Vagina (tissue), 2 donors: Measurements from ENCODE around the gene PWWP3B. TPM values are rescaled to one million over a fixed set of nuclear protein-coding genes. Genes with fewer than 3 reads are reported as not detected.

Experiments used
- DNase-seq, 2 donors: peaks; one replicate each; pipeline ENCODE4 v3.0.0-alpha.2; 2017; ENCODE audit errors: extremely low spot score in 2 of 2
- H3K27ac ChIP-seq: fragments of 200-600 bp; sonication (generic); one replicate; pipeline ENCODE4 v1.5.1; 2019
- H3K27me3 ChIP-seq: fragments of 200-600 bp; sonication (generic); one replicate; pipeline ENCODE4 v1.5.1; 2019
- H3K36me3 ChIP-seq, 2 donors: fragments of 200-600 bp; sonication (generic); one replicate each; pipeline ENCODE4 v1.5.1; 2017 to 2019
- H3K4me1 ChIP-seq: fragments of 200-600 bp; sonication (generic); one replicate; pipeline ENCODE4 v1.5.1; 2019
- H3K4me3 ChIP-seq, 2 donors: fragments of 200-600 bp; sonication (generic); 1 replicate in 1 of 2; 2 replicates in 1 of 2; pipeline ENCODE4 v1.5.1; 2016 to 2019
- H3K9me3 ChIP-seq: fragments of 200-600 bp; sonication (generic); one replicate; pipeline ENCODE4 v1.5.1; 2019
- POLR2A ChIP-seq, 2 donors: fragments of 450-650 bp; IDR thresholded peaks; one replicate each; pipeline ENCODE4 v1.6.1; 2017; ENCODE audit warnings: antibody characterized with exemption in 2 of 2, mild to moderate bottlenecking in 2 of 2, moderate library complexity in 2 of 2
- POLR2AphosphoS5 ChIP-seq, 2 donors: sonication (generic); formaldehyde crosslinking; IDR thresholded peaks; one replicate each; pipeline ENCODE4 v1.9.0; 2017; ENCODE audit warnings: antibody characterized with exemption in 2 of 2, mild to moderate bottlenecking in 2 of 2, low read depth in 1 of 2; ENCODE audit not compliant: insufficient read depth in 1 of 2
- intact Hi-C: fragments of 100-400 bp; cut with DNase I; formaldehyde crosslinking; loops from one replicate; pipeline ENCODE4 v1.15.1; 2023
- total RNA-seq: library from RNA; depleted of rRNA; stranded (reverse); fragments of >200 nt; gene quantifications from one replicate; pipeline ENCODE4 v1.2.3, GENCODE V29; 2016
- TF ChIP-seq, protein P1 (sequence below), 3 experiments: fragments of 450-650 bp in 2 of 3; fragments of 200-600 bp in 1 of 3; sonication (generic) in 1 of 3; IDR thresholded peaks; one replicate each; pipeline ENCODE4 v1.5.1; 2017 to 2019; ENCODE audit warnings: antibody characterized with exemption in 3 of 3, mild to moderate bottlenecking in 2 of 3, moderate library complexity in 2 of 3

Gene PWWP3B
- total RNA-seq = 2.5 TPM

DNA sequence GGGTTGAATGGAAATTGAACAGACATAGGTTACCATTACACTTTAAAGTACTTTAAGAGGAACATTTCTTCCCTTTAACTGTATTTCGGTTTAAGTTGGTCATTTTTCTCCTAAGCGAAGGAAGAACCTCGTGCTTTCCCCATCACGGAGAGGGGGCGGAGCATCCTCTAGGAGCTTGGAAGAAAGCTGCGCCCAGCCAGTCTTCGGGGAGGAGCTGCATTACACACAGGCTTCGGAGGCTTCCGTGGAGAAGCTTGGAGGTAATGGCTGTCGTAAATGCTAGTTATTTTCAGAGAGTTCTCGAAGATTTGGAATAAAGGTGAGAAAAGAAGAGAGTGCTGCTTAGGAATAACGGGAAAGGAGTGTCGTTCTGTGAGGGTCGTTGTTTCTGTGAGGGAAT, at the start of gene PWWP3B:
Gene PWWP3B, plus strand, starts transcription at position 199 of the 400 bp plus-strand sequence. CDS start 37,128 bp downstream, outside the sequence.
- Histone ChIP-seq H3K36me3 (no peaks in the 10 kb centered on the region), H3K27me3 (no peaks in the 10 kb centered on the region), H3K27ac (no peak within 1 kb of the TSS), H3K4me1 (no peaks in the 10 kb centered on the region), H3K4me3 (peak within 1 kb of the TSS; percentile 0 to 5), H3K9me3 (no peaks in the 10 kb centered on the region)
- intact Hi-C loops = no loop called here
- TF ChIP-seq POLR2A (IDR thresholded peaks at IDR 0.05) (no peak), POLR2AphosphoS5 (IDR thresholded peaks at IDR 0.05; ENCODE audit: insufficient read depth in 1 of 2, low read depth in 1 of 2) (no peak)
- TF ChIP-seq, protein P1, sequence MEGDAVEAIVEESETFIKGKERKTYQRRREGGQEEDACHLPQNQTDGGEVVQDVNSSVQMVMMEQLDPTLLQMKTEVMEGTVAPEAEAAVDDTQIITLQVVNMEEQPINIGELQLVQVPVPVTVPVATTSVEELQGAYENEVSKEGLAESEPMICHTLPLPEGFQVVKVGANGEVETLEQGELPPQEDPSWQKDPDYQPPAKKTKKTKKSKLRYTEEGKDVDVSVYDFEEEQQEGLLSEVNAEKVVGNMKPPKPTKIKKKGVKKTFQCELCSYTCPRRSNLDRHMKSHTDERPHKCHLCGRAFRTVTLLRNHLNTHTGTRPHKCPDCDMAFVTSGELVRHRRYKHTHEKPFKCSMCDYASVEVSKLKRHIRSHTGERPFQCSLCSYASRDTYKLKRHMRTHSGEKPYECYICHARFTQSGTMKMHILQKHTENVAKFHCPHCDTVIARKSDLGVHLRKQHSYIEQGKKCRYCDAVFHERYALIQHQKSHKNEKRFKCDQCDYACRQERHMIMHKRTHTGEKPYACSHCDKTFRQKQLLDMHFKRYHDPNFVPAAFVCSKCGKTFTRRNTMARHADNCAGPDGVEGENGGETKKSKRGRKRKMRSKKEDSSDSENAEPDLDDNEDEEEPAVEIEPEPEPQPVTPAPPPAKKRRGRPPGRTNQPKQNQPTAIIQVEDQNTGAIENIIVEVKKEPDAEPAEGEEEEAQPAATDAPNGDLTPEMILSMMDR (IDR thresholded peaks at IDR 0.05) = no peak
- DNase-seq = no peak

DNA sequence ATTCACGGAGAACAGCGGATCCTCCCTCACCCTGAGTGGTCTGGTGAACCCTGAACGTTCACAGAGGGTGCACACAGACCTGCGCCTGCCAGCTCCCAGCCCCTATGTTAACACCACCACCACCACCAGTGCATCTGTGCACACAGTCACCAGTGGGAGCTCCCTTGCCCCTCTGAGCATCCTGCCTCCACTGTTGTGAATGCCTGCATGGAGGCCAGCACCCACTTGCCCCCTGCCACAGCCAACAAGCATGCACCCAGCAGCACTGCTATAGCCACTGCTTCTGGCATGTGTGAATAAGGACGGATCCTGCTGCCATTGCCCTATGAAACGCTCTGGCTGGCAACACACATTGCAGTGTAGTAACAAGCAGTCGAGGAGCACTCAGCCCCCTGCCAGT, 29.1 kb upstream of the PWWP3B start:
- no peaks in the 10 kb centered on the region for H3K27me3 ChIP-seq
- intact Hi-C loops = no loop called here
- H3K36me3 ChIP-seq = no peaks in the 10 kb centered on the region
- H3K27ac ChIP-seq = no peak overlapping the region
- no peaks in the 10 kb centered on the region for H3K4me1 ChIP-seq
- no peak for TF ChIP-seq POLR2AphosphoS5 (IDR thresholded peaks at IDR 0.05; ENCODE audit: insufficient read depth in 1 of 2, low read depth in 1 of 2)
- TF ChIP-seq, protein P1 (IDR thresholded peaks at IDR 0.05) = no peak
- no peak for TF ChIP-seq POLR2A (IDR thresholded peaks at IDR 0.05)
- no peaks in the 10 kb centered on the region for H3K9me3 ChIP-seq
- no peak for DNase-seq
- H3K4me3 ChIP-seq = no peak overlapping the region

DNA sequence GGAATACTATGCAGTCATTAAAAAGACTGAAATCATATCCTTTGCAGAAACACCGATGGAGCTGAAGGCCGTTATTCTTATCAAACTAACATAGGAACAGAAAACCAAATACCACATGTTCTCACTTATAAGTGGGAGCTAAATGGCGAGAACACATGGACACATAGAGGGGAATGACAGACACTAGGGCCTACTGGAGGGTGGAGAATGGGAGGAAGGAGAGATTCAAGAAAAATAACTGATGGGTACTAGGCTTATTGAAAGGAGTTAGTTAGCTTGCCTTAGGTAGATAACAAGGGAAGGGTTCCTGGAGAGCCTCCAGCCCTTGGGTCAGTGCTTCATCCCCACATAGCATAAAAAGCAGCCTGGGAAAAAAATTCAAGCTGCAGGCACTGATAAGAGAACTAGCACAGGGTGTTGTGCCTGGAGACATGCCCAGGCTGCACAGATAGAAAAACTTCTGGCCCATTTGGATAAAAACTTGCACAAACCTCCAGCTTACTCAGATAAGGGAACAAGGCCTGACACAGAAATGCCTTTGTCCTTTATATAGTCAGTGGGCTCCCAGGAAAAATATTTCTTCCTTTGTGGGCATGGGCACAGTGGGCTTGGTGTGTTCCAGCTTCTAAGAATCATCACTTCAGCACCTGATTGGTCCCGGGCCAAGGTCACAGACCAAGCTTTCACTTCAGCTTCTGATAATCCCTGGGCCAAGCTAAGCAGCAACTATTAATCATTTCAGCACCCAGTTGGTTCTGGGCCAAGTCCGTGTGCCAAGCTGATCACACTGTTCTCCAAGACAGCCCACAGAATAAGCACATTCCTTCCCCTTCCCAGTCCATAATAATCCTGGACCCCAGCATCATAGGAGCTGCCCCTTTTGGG, 23.1 kb upstream of the PWWP3B start:
- DNase-seq = no peak
- no peaks in the 10 kb centered on the region for H3K9me3 ChIP-seq
- H3K4me3 ChIP-seq = no peak overlapping the region
- no peak overlapping the region for H3K27ac ChIP-seq
- H3K27me3 ChIP-seq = no peaks in the 10 kb centered on the region
- no peaks in the 10 kb centered on the region for H3K4me1 ChIP-seq
- intact Hi-C loops = no loop called here
- TF ChIP-seq, protein P1 (IDR thresholded peaks at IDR 0.05) = no peak
- TF ChIP-seq POLR2AphosphoS5 (IDR thresholded peaks at IDR 0.05; ENCODE audit: insufficient read depth in 1 of 2, low read depth in 1 of 2) = no peak
- TF ChIP-seq POLR2A (IDR thresholded peaks at IDR 0.05) = no peak
- H3K36me3 ChIP-seq = no peaks in the 10 kb centered on the region

DNA sequence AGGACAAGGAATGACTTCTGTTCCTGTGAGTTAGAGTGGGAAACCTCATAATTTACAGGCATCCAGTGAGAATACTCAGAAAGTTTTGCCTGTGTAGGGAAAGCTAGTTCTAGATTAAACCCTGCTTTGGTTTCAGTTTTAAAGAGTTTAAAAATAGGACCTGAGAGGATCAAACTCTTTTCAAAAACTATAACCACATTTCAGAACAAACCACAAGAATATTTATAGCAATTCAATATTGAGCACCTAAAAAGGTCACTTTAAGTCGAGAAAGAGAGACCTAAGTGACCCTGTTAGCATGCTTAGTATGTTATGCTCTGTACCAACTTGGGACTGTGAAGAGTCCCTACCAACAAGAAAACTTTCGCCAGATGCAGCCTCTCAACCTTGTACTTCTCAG, 17.4 kb upstream of the PWWP3B start:
- Histone ChIP-seq H3K9me3 (no peaks in the 10 kb centered on the region), H3K4me1 (no peaks in the 10 kb centered on the region), H3K27ac (no peak overlapping the region), H3K27me3 (no peaks in the 10 kb centered on the region), H3K36me3 (no peaks in the 10 kb centered on the region), H3K4me3 (no peak overlapping the region)
- DNase-seq = no peak
- intact Hi-C loops = no loop called here
- TF ChIP-seq POLR2A (IDR thresholded peaks at IDR 0.05) = no peak
- TF ChIP-seq, protein P1 (IDR thresholded peaks at IDR 0.05) = no peak

DNA sequence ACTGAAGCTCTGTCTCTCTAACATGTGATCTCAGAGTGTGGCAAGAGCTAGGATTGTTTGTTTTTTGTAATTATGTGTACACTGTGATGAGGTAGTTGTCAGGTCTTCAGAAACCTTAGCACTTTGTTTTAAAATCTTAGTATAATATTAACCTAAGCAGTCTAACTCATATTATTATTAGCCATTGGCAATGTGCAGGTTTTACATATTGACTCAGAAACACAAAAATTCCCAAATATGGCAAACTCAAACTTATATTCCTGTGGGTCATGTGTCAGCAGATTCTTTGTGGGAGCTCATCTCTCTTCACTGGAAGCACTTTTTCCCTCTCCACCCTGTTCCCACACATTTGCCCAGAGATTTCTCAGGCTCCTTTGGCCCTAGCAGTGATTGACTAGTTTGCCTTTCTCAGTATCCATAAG, 8.2 kb upstream of the PWWP3B start:
- H3K9me3 ChIP-seq = no peaks in the 10 kb centered on the region
- TF ChIP-seq POLR2AphosphoS5 (IDR thresholded peaks at IDR 0.05; ENCODE audit: insufficient read depth in 1 of 2, low read depth in 1 of 2) = no peak
- no peak for TF ChIP-seq POLR2A (IDR thresholded peaks at IDR 0.05)
- TF ChIP-seq, protein P1 (IDR thresholded peaks at IDR 0.05) = no peak
- H3K4me1 ChIP-seq = no peaks in the 10 kb centered on the region
- H3K27ac ChIP-seq = no peak overlapping the region
- intact Hi-C loops = no loop called here
- no peaks in the 10 kb centered on the region for H3K27me3 ChIP-seq
- no peak overlapping the region for H3K4me3 ChIP-seq
- no peak for DNase-seq
- H3K36me3 ChIP-seq = no peaks in the 10 kb centered on the region
